OCI-LY7 (cell line): Measurements from ENCODE around the gene BABAM1. TPM values are rescaled to one million over a fixed set of nuclear protein-coding genes. Genes with fewer than 3 reads are reported as not detected.

Experiments
- BruUV-seq: library from RNA; stranded (reverse); fragments of 400-500 nt; replicated peaks from 2 replicates; lab custom pipeline; 2021; lab: Mats Ljungman, UMichigan
- CTCF ChIA-PET: fragments of 300-600 bp; sonication (Branson Sonifier 250); formaldehyde crosslinking; loops from one replicate; lab custom pipeline; 2022; ENCODE audit warnings: antibody characterized with exemption; ENCODE audit not compliant: unreplicated experiment; lab: Charles Lee
- POLR2A ChIA-PET: fragments of 300-600 bp; sonication (Branson Sonifier 250); formaldehyde crosslinking; loops from one replicate; lab custom pipeline; 2022; ENCODE audit warnings: antibody characterized with exemption; lab: Charles Lee
- DNase-seq: peaks from one replicate; pipeline ENCODE4 v3.0.0-alpha.2; 2015; ENCODE audit warnings: low spot score
- H2AFZ ChIP-seq: fragments of 200-600 bp; sonication (generic), shearing (Covaris generic); 2 replicates; pipeline ENCODE4 v1.6.1; 2014; ENCODE audit warnings: mild to moderate bottlenecking, antibody characterized with exemption, low read length, moderate library complexity
- H3K27ac ChIP-seq: fragments of 200-600 bp; sonication (generic); 2 replicates; pipeline ENCODE4 v1.5.1; 2014; ENCODE audit warnings: mixed run types, low read depth, mild to moderate bottlenecking, moderate library complexity, low read length, inconsistent platforms; ENCODE audit not compliant: poor library complexity, severe bottlenecking
- H3K36me3 ChIP-seq: fragments of 200-600 bp; sonication (generic); 2 replicates; pipeline ENCODE4 v1.6.1; 2014; ENCODE audit warnings: mild to moderate bottlenecking, antibody characterized with exemption, low read length, moderate library complexity, mixed read lengths; ENCODE audit not compliant: insufficient read depth
- H3K4me1 ChIP-seq: fragments of 200-600 bp; sonication (generic); 2 replicates; pipeline ENCODE4 v1.5.1; 2014; ENCODE audit warnings: mild to moderate bottlenecking, low read length; ENCODE audit not compliant: insufficient read depth, poor library complexity, severe bottlenecking
- H3K4me2 ChIP-seq: fragments of 200-600 bp; sonication (generic); 2 replicates; pipeline ENCODE4 v1.6.1; 2014; ENCODE audit warnings: mild to moderate bottlenecking, low read length
- H3K4me3 ChIP-seq: fragments of 200-600 bp; sonication (generic); 2 replicates; pipeline ENCODE4 v1.5.1; 2014; ENCODE audit warnings: mild to moderate bottlenecking, low read depth, low read length; ENCODE audit not compliant: poor library complexity, severe bottlenecking
- H3K79me2 ChIP-seq: fragments of 200-600 bp; sonication (generic); 2 replicates; pipeline ENCODE4 v1.6.1; 2016; ENCODE audit warnings: low read depth, mild to moderate bottlenecking, low read length, moderate library complexity, mixed read lengths; ENCODE audit not compliant: insufficient read depth
- H3K9me2 ChIP-seq: fragments of 200-600 bp; sonication (generic); 2 replicates; pipeline ENCODE4 v1.6.1; 2016; ENCODE audit warnings: mild to moderate bottlenecking, low read length, mixed read lengths; ENCODE audit not compliant: insufficient read depth
- H3K9me3 ChIP-seq: fragments of 200-600 bp; sonication (generic); 2 replicates; pipeline ENCODE4 v1.6.1; 2014; ENCODE audit warnings: mild to moderate bottlenecking, mixed run types, low read length, mixed read lengths
- H4K20me1 ChIP-seq: fragments of 200-600 bp; sonication (generic); 2 replicates; pipeline ENCODE4 v1.6.1; 2014; ENCODE audit warnings: mild to moderate bottlenecking, antibody characterized with exemption, low read length, moderate library complexity, mixed read lengths; ENCODE audit not compliant: insufficient read depth
- CTCF ChIP-seq: fragments of 200-600 bp; sonication (generic); conservative IDR thresholded peaks from 2 replicates; pipeline ENCODE4 v1.5.1; 2014; ENCODE audit warnings: mild to moderate bottlenecking, antibody characterized with exemption, low read length, moderate library complexity, mixed read lengths
- EZH2phosphoT487 ChIP-seq: fragments of 200-600 bp; sonication (generic); IDR thresholded peaks from 2 replicates; pipeline ENCODE4 v1.6.1; 2018; ENCODE audit warnings: low read depth, borderline replicate concordance, mild to moderate bottlenecking, mixed run types, antibody characterized with exemption, low read length, moderate library complexity, mixed read lengths
- intact Hi-C: fragments of 100-400 bp; cut with micrococcal nuclease; formaldehyde crosslinking; loops from one replicate; pipeline ENCODE4 v1.10.0; 2022; ENCODE audit not compliant: unreplicated experiment
- total RNA-seq, 2 experiments: library from RNA; depleted of rRNA in 1 of 2; stranded (reverse); fragments of >200 nt in 1 of 2; shearing (Covaris generic) in 1 of 2; gene quantifications; 2 replicates each; pipeline ENCODE4 v1.2.3, GENCODE V29; 2014 to 2022

BABAM1 gene
- total RNA-seq, 2 experiments from 2014 or later = 79.0 to 118 TPM

DNA sequence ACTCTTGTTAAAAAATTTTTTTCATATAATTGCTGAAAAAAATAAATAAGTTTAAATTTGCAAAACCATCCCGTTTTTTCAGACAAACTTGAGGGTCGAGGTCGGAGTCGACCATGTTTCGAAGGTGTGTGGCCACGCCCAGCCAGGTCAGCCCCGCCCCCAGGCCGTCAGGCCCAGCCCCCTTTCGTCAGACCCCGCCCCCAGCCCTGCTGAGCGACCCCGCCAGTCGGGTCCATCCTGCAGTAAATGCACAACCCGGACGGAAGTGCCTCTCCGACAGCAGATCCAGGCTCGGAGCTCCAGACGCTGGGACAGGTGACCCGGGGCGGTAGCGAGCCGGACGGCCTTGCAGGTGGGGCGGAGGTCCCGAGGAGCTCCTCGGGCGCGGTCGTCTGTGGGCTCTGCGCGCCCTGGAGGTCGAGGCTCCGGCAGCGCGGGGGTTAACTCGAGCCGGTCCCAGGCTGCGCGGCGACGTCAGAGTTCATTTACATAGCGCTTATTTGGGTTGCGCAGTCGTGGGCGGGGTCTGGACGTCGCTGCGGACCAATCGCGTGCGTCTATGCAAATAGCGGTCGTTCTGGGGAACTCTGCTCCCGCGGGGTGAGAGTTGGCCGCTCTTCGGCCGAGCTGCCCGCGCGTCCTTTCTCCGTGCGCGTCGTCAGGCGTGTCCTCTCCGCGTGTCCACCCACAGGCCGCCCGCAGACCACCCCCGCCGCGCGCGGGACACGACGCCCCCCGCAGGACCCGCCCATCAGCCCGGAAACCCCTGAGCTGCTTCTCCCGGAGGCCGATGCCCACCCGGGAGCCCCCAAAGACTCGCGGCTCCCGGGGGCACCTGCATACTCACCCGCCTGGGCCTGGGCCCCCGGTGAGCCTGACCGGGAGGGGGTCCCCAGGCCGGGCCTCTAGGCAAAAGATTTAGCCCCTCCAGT is 41.0 kb upstream of the BABAM1 start, which contains the start of gene OCEL1:
Gene OCEL1 (plus strand): TSS at position 225 of the 932 bp plus-strand sequence. CDS start 22 bp downstream, at position 247.
- Histone ChIP-seq H3K36me3 (peaks cover 22% of the 10 kb centered on the region; the same call in 1 of the 2 replicates), H2AFZ (peak within 1 kb of the TSS; percentile 87; the same call in 1 of the 2 replicates), H3K4me1 (peaks cover 25% of the 10 kb centered on the region), H3K4me2 (peak within 1 kb of the TSS; percentile 99), H3K4me3 (peak within 1 kb of the TSS; percentile 81), H3K9me2 (no peaks in the 10 kb centered on the region), H3K79me2 (peaks cover 4% of the 10 kb centered on the region; the same call in 1 of the 2 replicates), H3K27ac (peak within 1 kb of the TSS; percentile 73), H3K9me3 (no peaks in the 10 kb centered on the region), H4K20me1 (no peaks in the 10 kb centered on the region)
- no TSS peak for BruUV-seq
- peak; percentile 99 for DNase-seq
- ChIA-PET POLR2A (interaction anchor here (0.6 to 1.5 kb wide), 7 partner anchors 14 to 616 kb away, joined by 3 to 7 read pairs (median 4); no protein-coding TSS in a partner anchor), CTCF (interaction anchor here (0.6 to 0.7 kb wide), 2 partner anchors 9 to 152 kb away, joined by 3 to 10 read pairs; no protein-coding TSS in a partner anchor)
- TF ChIP-seq EZH2phosphoT487 = no peak
- TF ChIP-seq CTCF = no peak
- intact Hi-C loops = loop anchor here (1.0 kb wide), 2 partner anchors 17 to 159 kb away; no protein-coding TSS in a partner anchor

- ChIA-PET POLR2A (interaction anchor here (0.6 to 1.0 kb wide), 3 partner anchors 42 to 102 kb away, joined by 3 read pairs; no protein-coding TSS in a partner anchor), CTCF (no interaction called here)
- DNase-seq = no peak
- Histone ChIP-seq H3K27ac (no peak overlapping the region), H4K20me1 (no peaks in the 10 kb centered on the region), H3K36me3 (peaks cover 35% of the 10 kb centered on the region; the same call in 1 of the 2 replicates), H3K9me2 (no peaks in the 10 kb centered on the region), H2AFZ (no peak overlapping the region), H3K9me3 (no peaks in the 10 kb centered on the region), H3K4me2 (peak overlapping the region; percentile 23; the same call in 1 of the 2 replicates), H3K4me3 (no peak overlapping the region), H3K79me2 (peaks cover 4% of the 10 kb centered on the region; the same call in 1 of the 2 replicates), H3K4me1 (peaks cover 25% of the 10 kb centered on the region)
- intact Hi-C loops = no loop called here
- no TSS peak for BruUV-seq
- TF ChIP-seq CTCF (no peak), EZH2phosphoT487 (no peak)
Observed at GRCh38 chr19:17227798-17228367, 39.4 kb upstream of the BABAM1 start.
